GM12872 (cell line): ENCODE results near the gene TEDC1.
A peak's percentile ranks its signal among the peaks of the same experiment; 100 is the strongest.

ENCODE experiments used
- CTCF ChIP-seq: IDR thresholded peaks from 3 replicates; pipeline ENCODE4 v1.5.1; 2011; ENCODE audit warnings: low read depth, mild to moderate bottlenecking, low read length, moderate library complexity; ENCODE audit not compliant: insufficient read depth

Gene TEDC1

GRCh38 chr14:105533811-105534498, 42.9 kb downstream of the TEDC1 start:
- TF ChIP-seq CTCF = no peak

DNA sequence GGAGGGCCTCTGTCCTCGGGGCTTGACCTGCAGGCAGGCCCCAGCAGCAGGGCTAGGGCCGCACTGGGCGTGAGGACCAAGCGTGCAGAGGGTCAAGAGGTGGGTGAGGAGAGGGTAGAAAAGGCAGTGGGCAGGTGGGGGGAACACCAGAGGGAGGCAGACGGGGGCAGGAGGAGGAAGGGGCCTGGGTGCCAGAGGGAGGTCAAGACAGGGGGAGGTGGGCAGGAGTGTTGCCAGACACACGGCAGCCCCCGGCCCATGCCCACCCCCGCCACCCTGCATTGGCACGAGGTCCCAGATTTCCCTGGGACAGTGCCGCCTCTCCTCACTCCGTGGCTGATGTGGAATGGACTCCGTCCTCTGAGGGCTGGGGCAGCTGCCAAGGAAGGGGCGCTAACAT, 43.5 kb downstream of the TEDC1 start:
- TF ChIP-seq CTCF = no peak

DNA sequence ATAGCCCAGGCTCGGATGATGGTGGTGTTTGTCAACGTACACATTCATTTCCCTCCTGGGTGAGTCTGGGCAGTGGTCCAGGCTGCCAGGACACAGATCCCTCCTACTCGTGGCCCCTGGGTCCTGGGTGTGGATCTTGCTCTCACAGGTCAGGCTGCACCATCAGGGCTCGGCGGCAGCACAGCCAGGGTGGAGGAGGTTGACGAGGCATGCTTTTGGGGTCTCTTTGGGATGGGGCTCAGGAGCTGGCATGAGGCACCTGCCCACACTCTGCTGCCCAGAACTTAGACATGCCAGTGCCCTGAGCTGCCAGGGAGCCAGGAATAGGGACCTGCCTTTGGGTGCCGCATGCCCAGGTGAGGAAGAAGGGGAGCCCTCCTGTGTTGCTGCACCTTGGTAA, 45.0 kb downstream of the TEDC1 start:
- no peak for TF ChIP-seq CTCF

DNA sequence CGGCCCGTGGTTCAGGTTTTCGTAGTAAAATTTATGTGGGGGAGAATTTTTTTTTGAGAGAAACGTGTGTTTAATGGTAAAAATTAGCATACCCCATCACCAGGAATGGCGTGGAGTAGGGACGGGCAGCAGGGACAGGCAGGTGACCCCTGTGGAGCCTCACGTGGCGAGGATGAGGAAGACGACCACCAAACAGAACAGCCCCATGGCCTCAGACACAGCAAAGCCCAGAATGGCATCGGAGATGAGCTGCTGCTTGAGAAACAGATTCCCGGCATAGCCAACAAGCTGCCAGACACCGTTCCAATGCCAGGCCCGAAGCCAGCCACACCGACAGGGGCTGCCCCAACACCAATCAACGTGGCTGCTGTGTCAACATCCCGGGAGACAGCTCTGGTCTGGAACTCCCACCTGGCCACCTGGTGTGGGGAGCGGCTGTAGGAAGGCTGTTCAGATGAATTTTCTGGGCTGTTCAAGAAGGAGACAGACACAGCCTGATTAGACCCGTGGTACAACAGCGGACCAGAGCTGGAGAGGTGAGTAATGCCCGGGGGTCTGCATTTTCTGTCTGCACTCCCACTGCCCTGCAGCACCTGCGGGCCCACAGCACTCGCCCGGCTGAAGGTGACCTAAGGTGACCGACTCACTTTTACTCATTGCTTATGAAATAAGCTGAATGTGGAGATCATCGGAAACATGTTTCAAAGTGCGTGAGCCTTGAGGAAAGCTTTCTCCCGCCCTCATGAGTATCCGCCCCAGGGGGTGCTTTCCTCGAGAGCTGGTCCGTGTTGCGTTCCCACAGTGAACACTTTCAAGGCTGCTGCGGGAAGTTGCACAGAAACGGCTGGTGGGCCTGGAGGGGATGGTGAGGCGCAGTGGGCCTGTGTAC, 45.9 kb downstream of the TEDC1 start:
- no peak for TF ChIP-seq CTCF

DNA sequence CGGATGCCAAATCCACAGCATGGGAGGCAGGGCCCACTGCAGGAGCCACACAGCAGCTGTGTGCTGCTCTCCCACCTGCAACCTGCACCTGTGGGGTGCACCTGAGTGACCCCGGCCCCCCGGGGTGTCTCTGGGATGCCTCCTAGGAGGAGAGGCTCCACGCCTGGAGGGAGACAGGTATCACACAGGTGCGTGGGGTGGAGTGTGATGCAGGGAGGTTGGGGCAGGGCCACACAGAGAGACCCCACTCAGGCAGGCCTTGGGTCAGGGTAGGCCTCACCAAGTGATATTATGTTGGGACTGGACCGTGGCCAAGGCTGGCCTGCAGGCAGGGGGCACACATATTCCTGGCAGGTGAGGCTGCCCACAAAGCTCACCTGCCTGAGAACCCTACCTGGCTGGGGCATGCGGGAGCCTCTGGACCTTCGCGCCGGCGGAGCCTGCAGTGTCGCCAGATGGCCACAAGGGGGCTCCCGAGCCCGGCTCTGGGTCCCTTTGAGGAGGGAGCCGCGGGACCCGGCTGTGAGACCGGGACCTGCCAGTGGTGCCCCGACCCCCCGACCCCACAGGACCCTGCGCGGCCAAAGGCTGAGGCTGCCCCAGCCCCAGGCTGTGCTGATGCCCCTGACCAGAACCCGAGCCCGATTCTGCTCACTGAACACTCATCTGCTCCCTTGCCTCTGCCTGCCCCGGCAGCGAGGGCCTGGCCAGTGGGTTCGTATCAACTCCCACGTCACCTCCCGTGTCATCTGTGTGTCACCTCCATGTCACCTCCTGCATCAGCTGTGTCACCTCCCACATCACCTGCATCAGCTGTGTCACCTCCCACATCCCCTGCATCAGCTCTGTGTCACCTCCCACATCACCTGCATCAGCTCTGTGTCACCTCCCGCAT, 46.8 kb downstream of the TEDC1 start:
- peak; percentile 97 for TF ChIP-seq CTCF

DNA sequence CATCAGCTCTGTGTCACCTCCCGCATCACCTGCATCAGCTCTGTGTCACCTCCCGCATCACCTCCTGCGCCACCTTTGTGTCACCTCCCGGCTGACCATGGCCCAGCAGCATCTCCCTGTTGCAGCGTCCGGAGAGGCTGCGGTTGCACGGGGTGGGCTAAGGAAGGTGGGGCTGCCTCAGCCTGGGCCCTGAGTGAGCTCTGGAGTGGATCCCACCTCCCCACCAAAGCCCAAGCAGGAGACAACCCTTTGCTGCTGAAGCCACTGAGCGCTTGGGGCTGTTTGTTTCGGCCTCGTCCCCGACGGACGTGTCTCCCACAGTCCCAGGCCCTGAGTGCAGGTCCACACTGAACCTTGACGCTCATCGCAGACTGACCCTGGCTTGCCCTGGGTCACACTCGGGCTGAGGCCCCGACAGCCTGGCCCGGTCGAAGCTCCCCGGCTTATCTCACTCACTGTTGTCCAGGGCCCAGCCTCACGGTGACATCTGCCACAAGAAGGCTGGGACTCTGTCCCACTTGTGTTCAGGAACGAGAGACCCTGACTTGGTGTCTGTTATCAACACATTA, 47.5 kb downstream of the TEDC1 start:
- no peak for TF ChIP-seq CTCF
